ENCODE measurements around the gene NKX2-4.

Gene NKX2-4

GRCh38 chr20:21393816-21394519 lies 3.4 kb downstream of the NKX2-4 start:
- TF ChIP-seq CREB1 (IDR thresholded peaks at IDR 0.05; ENCODE audit: low read depth) = no peak
- TF ChIP-seq TEAD4 (IDR thresholded peaks at IDR 0.05) = no peak
- TF ChIP-seq MAX (IDR thresholded peaks at IDR 0.05) = no peak
- TF ChIP-seq RAD21 (IDR thresholded peaks at IDR 0.05; ENCODE audit: low read depth) = no peak
- no peak for TF ChIP-seq EGR1 (IDR thresholded peaks at IDR 0.05)
- no peak for TF ChIP-seq USF1 (IDR thresholded peaks at IDR 0.05)
- TF ChIP-seq EP300 (IDR thresholded peaks at IDR 0.05; ENCODE audit: borderline replicate concordance) = no peak
- no peak for TF ChIP-seq TCF12 (IDR thresholded peaks at IDR 0.05; ENCODE audit: low read depth)
- no peak for TF ChIP-seq TAF1 (IDR thresholded peaks at IDR 0.05; ENCODE audit: low read depth)
- no peak for TF ChIP-seq FOXM1 (IDR thresholded peaks at IDR 0.05; ENCODE audit: borderline replicate concordance, low read depth)
- TF ChIP-seq YY1 (IDR thresholded peaks at IDR 0.05; ENCODE audit: low read depth) = no peak
- TF ChIP-seq CEBPB (IDR thresholded peaks at IDR 0.05) = no peak
- TF ChIP-seq ZBTB7A (IDR thresholded peaks at IDR 0.05; ENCODE audit: low read depth) = no peak
- no peak for TF ChIP-seq NFIC (IDR thresholded peaks at IDR 0.05)

GRCh38 chr20:21393166-21393565 lies 4.2 kb downstream of the NKX2-4 start:
- no peak for TF ChIP-seq FOXM1 (IDR thresholded peaks at IDR 0.05; ENCODE audit: borderline replicate concordance, low read depth)
- no peak for TF ChIP-seq NFIC (IDR thresholded peaks at IDR 0.05)
- TF ChIP-seq CEBPB (IDR thresholded peaks at IDR 0.05) = no peak
- TF ChIP-seq MAX (IDR thresholded peaks at IDR 0.05) = no peak
- TF ChIP-seq REST (IDR thresholded peaks at IDR 0.05; ENCODE audit: low read depth) = no peak
- TF ChIP-seq EGR1 (IDR thresholded peaks at IDR 0.05) = no peak
- TF ChIP-seq TAF1 (IDR thresholded peaks at IDR 0.05; ENCODE audit: low read depth) = no peak
- TF ChIP-seq TCF12 (IDR thresholded peaks at IDR 0.05; ENCODE audit: low read depth) = no peak
- no peak for TF ChIP-seq USF1 (IDR thresholded peaks at IDR 0.05)
- no peak for TF ChIP-seq CREB1 (IDR thresholded peaks at IDR 0.05; ENCODE audit: low read depth)
- TF ChIP-seq YY1 (IDR thresholded peaks at IDR 0.05; ENCODE audit: low read depth) = no peak
- TF ChIP-seq ZBTB7A (IDR thresholded peaks at IDR 0.05; ENCODE audit: low read depth) = no peak
- TF ChIP-seq RAD21 (IDR thresholded peaks at IDR 0.05; ENCODE audit: low read depth) = no peak
- no peak for TF ChIP-seq EP300 (IDR thresholded peaks at IDR 0.05; ENCODE audit: borderline replicate concordance)

- TF ChIP-seq FOXM1 (IDR thresholded peaks at IDR 0.05; ENCODE audit: borderline replicate concordance, low read depth) = no peak
- no peak for TF ChIP-seq REST (IDR thresholded peaks at IDR 0.05; ENCODE audit: low read depth)
- TF ChIP-seq RAD21 (IDR thresholded peaks at IDR 0.05; ENCODE audit: low read depth) = no peak
- no peak for TF ChIP-seq CREB1 (IDR thresholded peaks at IDR 0.05; ENCODE audit: low read depth)
- no peak for TF ChIP-seq CEBPB (IDR thresholded peaks at IDR 0.05)
- TF ChIP-seq TAF1 (IDR thresholded peaks at IDR 0.05; ENCODE audit: low read depth) = no peak
- no peak for TF ChIP-seq NFIC (IDR thresholded peaks at IDR 0.05)
- TF ChIP-seq YY1 (IDR thresholded peaks at IDR 0.05; ENCODE audit: low read depth) = no peak
- TF ChIP-seq USF1 (IDR thresholded peaks at IDR 0.05) = no peak
- TF ChIP-seq TEAD4 (IDR thresholded peaks at IDR 0.05) = no peak
- no peak for TF ChIP-seq TCF12 (IDR thresholded peaks at IDR 0.05; ENCODE audit: low read depth)
- TF ChIP-seq EGR1 (IDR thresholded peaks at IDR 0.05) = no peak
- TF ChIP-seq EP300 (IDR thresholded peaks at IDR 0.05; ENCODE audit: borderline replicate concordance) = no peak
- no peak for TF ChIP-seq MAX (IDR thresholded peaks at IDR 0.05)
Measured at GRCh38 chr20:21391972-21392352, 5.4 kb downstream of the NKX2-4 start.

- TF ChIP-seq TEAD4 (IDR thresholded peaks at IDR 0.05) (no peak), YY1 (IDR thresholded peaks at IDR 0.05; ENCODE audit: low read depth) (no peak), TAF1 (IDR thresholded peaks at IDR 0.05; ENCODE audit: low read depth) (no peak), MAX (IDR thresholded peaks at IDR 0.05) (no peak), FOXM1 (IDR thresholded peaks at IDR 0.05; ENCODE audit: borderline replicate concordance, low read depth) (no peak), CEBPB (IDR thresholded peaks at IDR 0.05) (no peak)
Measured at GRCh38 chr20:21391185-21391971, 5.9 kb downstream of the NKX2-4 start.

All from Ishikawa (cell line).